Esophagus squamous epithelium (tissue), 4 donors: ENCODE results near the gene C11orf21.

Experiments
- POLR2A ChIP-seq, 4 donors: fragments of 450-650 bp; IDR thresholded peaks; one replicate each; pipeline ENCODE4 v1.6.1; 2017; ENCODE audit warnings: antibody characterized with exemption in 4 of 4, mild to moderate bottlenecking in 4 of 4, moderate library complexity in 3 of 4
- TF ChIP-seq, protein P1 (sequence below), 6 experiments: fragments of 450-650 bp in 4 of 6; fragments of 200-600 bp in 2 of 6; sonication (generic) in 2 of 6; IDR thresholded peaks; one replicate each; pipeline ENCODE4 v1.5.1; 2016 to 2019; ENCODE audit warnings: antibody characterized with exemption in 6 of 6, mild to moderate bottlenecking in 4 of 6, moderate library complexity in 4 of 6

DNA sequence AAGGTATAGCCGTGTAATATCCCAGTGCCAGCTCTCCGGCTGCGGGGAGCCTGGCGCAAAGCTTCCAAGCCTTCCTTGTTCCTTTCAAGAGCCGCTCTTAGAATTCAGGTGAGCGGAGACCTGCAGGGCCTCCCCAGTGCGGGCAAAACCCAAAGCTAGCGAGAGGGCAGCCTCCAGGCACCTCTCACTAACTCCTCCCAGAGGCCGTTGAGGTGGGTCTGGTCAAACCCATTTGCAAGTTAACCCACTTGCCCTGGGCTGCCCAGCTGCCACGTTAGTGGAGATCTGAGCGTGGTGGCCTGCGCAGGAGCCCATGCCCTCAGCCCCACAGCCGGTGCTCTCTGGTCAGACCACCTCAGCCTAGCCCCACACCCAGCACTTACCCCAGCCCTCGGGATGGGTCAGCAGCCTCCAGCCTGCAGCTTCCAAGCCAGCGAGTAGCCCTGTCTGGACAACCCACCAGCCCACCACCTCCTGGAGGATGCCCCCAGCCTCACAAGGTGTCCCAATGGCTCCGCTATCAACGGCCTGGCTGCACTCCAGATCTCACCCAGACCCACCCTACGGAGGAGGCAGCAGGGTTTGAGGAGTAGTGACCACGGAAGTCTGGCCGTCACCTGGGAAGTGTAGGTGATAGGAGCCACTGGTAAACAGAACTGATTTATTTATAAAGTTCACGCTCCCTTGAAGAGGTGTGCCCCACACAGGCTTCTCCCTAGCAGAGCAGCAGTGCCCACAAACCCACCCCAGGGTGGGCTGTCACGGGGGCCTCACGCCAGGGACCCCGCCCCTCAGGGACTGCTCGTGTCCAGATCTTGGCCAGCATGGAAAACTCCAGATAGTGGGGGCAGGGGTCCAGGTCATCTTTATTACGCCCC is 33.6 kb downstream of the C11orf21 start:
- no peak for TF ChIP-seq POLR2A (IDR thresholded peaks at IDR 0.05)
- TF ChIP-seq, protein P1, sequence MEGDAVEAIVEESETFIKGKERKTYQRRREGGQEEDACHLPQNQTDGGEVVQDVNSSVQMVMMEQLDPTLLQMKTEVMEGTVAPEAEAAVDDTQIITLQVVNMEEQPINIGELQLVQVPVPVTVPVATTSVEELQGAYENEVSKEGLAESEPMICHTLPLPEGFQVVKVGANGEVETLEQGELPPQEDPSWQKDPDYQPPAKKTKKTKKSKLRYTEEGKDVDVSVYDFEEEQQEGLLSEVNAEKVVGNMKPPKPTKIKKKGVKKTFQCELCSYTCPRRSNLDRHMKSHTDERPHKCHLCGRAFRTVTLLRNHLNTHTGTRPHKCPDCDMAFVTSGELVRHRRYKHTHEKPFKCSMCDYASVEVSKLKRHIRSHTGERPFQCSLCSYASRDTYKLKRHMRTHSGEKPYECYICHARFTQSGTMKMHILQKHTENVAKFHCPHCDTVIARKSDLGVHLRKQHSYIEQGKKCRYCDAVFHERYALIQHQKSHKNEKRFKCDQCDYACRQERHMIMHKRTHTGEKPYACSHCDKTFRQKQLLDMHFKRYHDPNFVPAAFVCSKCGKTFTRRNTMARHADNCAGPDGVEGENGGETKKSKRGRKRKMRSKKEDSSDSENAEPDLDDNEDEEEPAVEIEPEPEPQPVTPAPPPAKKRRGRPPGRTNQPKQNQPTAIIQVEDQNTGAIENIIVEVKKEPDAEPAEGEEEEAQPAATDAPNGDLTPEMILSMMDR (IDR thresholded peaks at IDR 0.05): no peak
